A549 (cell line): ENCODE results near the gene PRKG1. TPM values are rescaled to one million over a fixed set of nuclear protein-coding genes. Genes with fewer than 3 reads are reported as not detected.

Experiments used
- ATAC-seq, 2 experiments: fragments of 200-7000 bp in 1 of 2; fragments of >200 bp in 1 of 2; cut with Nextera tagmentation in 1 of 2; cut with Tn5 transposase in 1 of 2; 3 replicates each; pipeline versions ENCODE4 v1.8.0 to v1.9.1; 2018 to 2020; ENCODE audit warnings: mild to moderate bottlenecking in 1 of 2, moderate library complexity in 1 of 2
- CTCF ChIA-PET: fragments of 300-600 bp; sonication (Branson Sonifier 250); formaldehyde crosslinking; extraction: SDS; loops from one replicate; lab custom pipeline; 2021; ENCODE audit warnings: antibody characterized with exemption, inconsistent platforms; lab: Yijun Ruan, JAX
- POLR2A ChIA-PET: fragments of 350-600 bp; formaldehyde crosslinking; extraction: SDS; loops from one replicate; lab custom pipeline; 2021; ENCODE audit warnings: antibody characterized with exemption, inconsistent platforms; lab: Yijun Ruan, JAX
- DNase-seq, 2 experiments: peaks; one replicate each; pipeline versions ENCODE4 v3.0.0 to v3.0.0-alpha.2; 2011 to 2016; ENCODE audit warnings: low read depth in 1 of 2, low spot score in 1 of 2
- FAIRE-seq: peaks from 2 replicates; lab custom pipeline; 2011; peaks lifted over from hg19 to GRCh38; lab: Jason Lieb, UNC
- H3K27ac ChIP-seq, 2 experiments: fragments of >200 bp; sonication (Bioruptor Twin); formaldehyde crosslinking; 3 replicates each; pipeline ENCODE4 v1.5.1; 2016 to 2017
- H3K4me1 ChIP-seq: fragments of >200 bp; sonication (Bioruptor Twin); formaldehyde crosslinking; 3 replicates; pipeline ENCODE4 v1.6.1; 2016
- H3K4me2 ChIP-seq: fragments of >200 bp; sonication (Bioruptor Twin); formaldehyde crosslinking; 3 replicates; pipeline ENCODE4 v1.6.1; 2016
- H3K4me3 ChIP-seq: fragments of >200 bp; sonication (Bioruptor Twin); formaldehyde crosslinking; 3 replicates; pipeline ENCODE4 v1.5.1; 2016
- H3K9me3 ChIP-seq: fragments of >200 bp; sonication (Bioruptor Twin); formaldehyde crosslinking; 3 replicates; pipeline ENCODE4 v1.6.1; 2016
- ATOH8 ChIP-seq: fragments of 250-450 bp; sonication (Bioruptor Pico); IDR thresholded peaks from 2 replicates; pipeline ENCODE4 v1.5.0; 2020; ENCODE audit warnings: low read depth, mild to moderate bottlenecking, moderate library complexity
- CBX8 ChIP-seq: fragments of 200-600 bp; sonication (generic); IDR thresholded peaks from 2 replicates; pipeline ENCODE4 v1.6.1; 2016
- EHMT2 ChIP-seq: fragments of 200-600 bp; sonication (generic); IDR thresholded peaks from 2 replicates; pipeline ENCODE4 v1.6.1; 2016; ENCODE audit warnings: antibody characterized with exemption, low read depth, mild to moderate bottlenecking, moderate library complexity
- ESRRA ChIP-seq: fragments of 150-350 bp; IDR thresholded peaks from 2 replicates; pipeline ENCODE4 v1.6.1; 2014; ENCODE audit warnings: mild to moderate bottlenecking, low read length, borderline replicate concordance
- FOSB ChIP-seq: fragments of 250-450 bp; sonication (Bioruptor Pico); IDR thresholded peaks from 2 replicates; pipeline ENCODE4 v1.5.0; 2020; ENCODE audit warnings: mild to moderate bottlenecking, moderate library complexity
- FOSL2 ChIP-seq, 2 experiments: fragments of 450-650 bp in 1 of 2; fragments of >200 bp in 1 of 2; sonication (Bioruptor Twin) in 1 of 2; formaldehyde crosslinking; IDR thresholded peaks; 2 replicates each; pipeline versions ENCODE4 v1.5.0 to v1.6.1; 2016 to 2020; ENCODE audit warnings: mild to moderate bottlenecking in 1 of 2, moderate library complexity in 1 of 2
- FOXS1 ChIP-seq: fragments of 250-450 bp; sonication (Bioruptor Pico); IDR thresholded peaks from 2 replicates; pipeline ENCODE4 v1.5.0; 2020; ENCODE audit warnings: mild to moderate bottlenecking, moderate library complexity
- HDAC2 ChIP-seq: fragments of 200-600 bp; sonication (generic); IDR thresholded peaks from 2 replicates; pipeline ENCODE4 v1.6.1; 2016
- HEYL ChIP-seq: fragments of 250-450 bp; sonication (Bioruptor Pico); IDR thresholded peaks from 2 replicates; pipeline ENCODE4 v1.8.0; 2021; ENCODE audit warnings: mild to moderate bottlenecking, moderate library complexity
- HMGXB4 ChIP-seq: fragments of 250-450 bp; sonication (Bioruptor Pico); IDR thresholded peaks from 2 replicates; pipeline ENCODE4 v1.5.0; 2021; ENCODE audit warnings: mild to moderate bottlenecking, moderate library complexity, borderline replicate concordance
- HOXA7 ChIP-seq: fragments of 250-450 bp; sonication (Bioruptor Pico); IDR thresholded peaks from 2 replicates; pipeline ENCODE4 v1.5.0; 2020; ENCODE audit warnings: mild to moderate bottlenecking, moderate library complexity
- JUNB ChIP-seq: fragments of >200 bp; sonication (Bioruptor Twin); formaldehyde crosslinking; IDR thresholded peaks from 2 replicates; pipeline ENCODE4 v1.6.1; 2016
- KDM1A ChIP-seq: fragments of 200-600 bp; sonication (generic); IDR thresholded peaks from 2 replicates; pipeline ENCODE4 v1.6.1; 2016; ENCODE audit warnings: low read depth, mild to moderate bottlenecking
- KDM5A ChIP-seq: fragments of 200-600 bp; sonication (generic); IDR thresholded peaks from 2 replicates; pipeline ENCODE4 v1.6.1; 2016; ENCODE audit warnings: antibody characterized with exemption, mild to moderate bottlenecking
- MAFK ChIP-seq: fragments of 450-650 bp; IDR thresholded peaks from 2 replicates; pipeline ENCODE4 v1.6.1; 2014; ENCODE audit not compliant: partially characterized antibody
- MAX ChIP-seq: IDR thresholded peaks from 2 replicates; pipeline ENCODE4 v1.6.1; 2012
- NFE2L2 ChIP-seq: fragments of 150-350 bp; conservative IDR thresholded peaks from 2 replicates; pipeline ENCODE4 v1.6.1; 2014; ENCODE audit warnings: low read length
- NR3C1 ChIP-seq: fragments of >200 bp; sonication (Bioruptor Twin); formaldehyde crosslinking; IDR thresholded peaks from 3 replicates; pipeline ENCODE4 v1.6.1; 2017
- PBX3 ChIP-seq: IDR thresholded peaks from 2 replicates; pipeline ENCODE4 v1.6.1; 2012
- RARB ChIP-seq: fragments of 250-450 bp; sonication (Bioruptor Pico); IDR thresholded peaks from 2 replicates; pipeline ENCODE4 v1.8.0; 2021; ENCODE audit warnings: mild to moderate bottlenecking, moderate library complexity
- RNF2 ChIP-seq: fragments of 200-600 bp; sonication (generic); IDR thresholded peaks from 2 replicates; pipeline ENCODE4 v1.6.1; 2016; ENCODE audit warnings: low read depth, mild to moderate bottlenecking, antibody characterized with exemption, moderate library complexity, borderline replicate concordance
- SMC3 ChIP-seq: fragments of >200 bp; sonication (Bioruptor Twin); formaldehyde crosslinking; IDR thresholded peaks from 3 replicates; pipeline ENCODE4 v1.6.1; 2018; ENCODE audit warnings: inconsistent platforms
- SREBF2 ChIP-seq: fragments of 450-650 bp; IDR thresholded peaks from 2 replicates; pipeline ENCODE4 v1.6.1; 2014; ENCODE audit warnings: mild to moderate bottlenecking, moderate library complexity
- TFCP2L1 ChIP-seq: fragments of 250-450 bp; sonication (Bioruptor Pico); IDR thresholded peaks from 2 replicates; pipeline ENCODE4 v1.5.0; 2021; ENCODE audit warnings: mild to moderate bottlenecking
- TP53 ChIP-seq: fragments of 250-450 bp; sonication (Bioruptor Pico); IDR thresholded peaks from 2 replicates; pipeline ENCODE4 v1.5.0; 2021; ENCODE audit warnings: mild to moderate bottlenecking, moderate library complexity
- ZC3H11A ChIP-seq: fragments of 450-650 bp; IDR thresholded peaks from 2 replicates; pipeline ENCODE4 v1.6.1; 2014; ENCODE audit warnings: antibody characterized with exemption, mild to moderate bottlenecking
- ZFP36 ChIP-seq: fragments of 450-650 bp; IDR thresholded peaks from 2 replicates; pipeline ENCODE4 v1.6.1; 2014; ENCODE audit warnings: borderline replicate concordance; ENCODE audit not compliant: partially characterized antibody
- ZNF302 ChIP-seq: fragments of 250-450 bp; sonication (Bioruptor Pico); IDR thresholded peaks from 2 replicates; pipeline ENCODE4 v1.9.0; 2021; ENCODE audit warnings: inconsistent platforms, mild to moderate bottlenecking, moderate library complexity
- ZSCAN20 ChIP-seq: fragments of 250-450 bp; sonication (Bioruptor Pico); IDR thresholded peaks from 2 replicates; pipeline ENCODE4 v1.8.0; 2022; ENCODE audit warnings: mild to moderate bottlenecking, moderate library complexity
- WGBS: methylation state at CpG from one replicate; pipeline ENCODE4 v1.1.6; 2017; ENCODE audit errors: missing lambda C conversion rate; 5-methylcytosine and 5-hydroxymethylcytosine counted together
- polyA plus RNA-seq, 4 experiments: library from polyadenylated mRNA; depleted of rRNA in 3 of 4; stranded (reverse); fragments of >200 nt; fragmentation: RNase III in 1 of 4; extraction: RNeasy Plus Mini Kit Qiagen cat#74134 plus additional on column Dnase treatment in 1 of 4; gene quantifications; 2 replicates in 3 of 4; 3 replicates in 1 of 4; pipeline ENCODE4 v1.2.3, GENCODE V29; 2011 to 2017
- TF ChIP-seq, protein P1 (sequence below): fragments of 450-650 bp; IDR thresholded peaks from 2 replicates; pipeline ENCODE4 v1.6.1; 2014; ENCODE audit warnings: antibody characterized with exemption
- TF ChIP-seq, protein P2 (sequence below): fragments of >200 bp; sonication (Bioruptor Twin); formaldehyde crosslinking; IDR thresholded peaks from 2 replicates; pipeline ENCODE4 v1.6.1; 2016
- TF ChIP-seq, protein P3 (sequence below): fragments of >200 bp; sonication (Bioruptor Twin); formaldehyde crosslinking; IDR thresholded peaks from 3 replicates; pipeline ENCODE4 v1.6.1; 2016

The PRKG1 gene
- polyA plus RNA-seq, 2 of the 4 experiments (the other 2 are of a cell fraction) = not detected

GRCh38 chr10:51269821-51270220, 195.5 kb downstream of the PRKG1 start:
- no peak overlapping the region for H3K27ac ChIP-seq
- H3K9me3 ChIP-seq = no peaks in the 10 kb centered on the region
- TF ChIP-seq SMC3 = no peak
- TF ChIP-seq HMGXB4 (CRISPR knock-in tag) = no peak
- TF ChIP-seq RNF2 = no peak
- no peak for TF ChIP-seq EHMT2
- TF ChIP-seq ATOH8 (CRISPR knock-in tag) = no peak
- TF ChIP-seq, protein P1, sequence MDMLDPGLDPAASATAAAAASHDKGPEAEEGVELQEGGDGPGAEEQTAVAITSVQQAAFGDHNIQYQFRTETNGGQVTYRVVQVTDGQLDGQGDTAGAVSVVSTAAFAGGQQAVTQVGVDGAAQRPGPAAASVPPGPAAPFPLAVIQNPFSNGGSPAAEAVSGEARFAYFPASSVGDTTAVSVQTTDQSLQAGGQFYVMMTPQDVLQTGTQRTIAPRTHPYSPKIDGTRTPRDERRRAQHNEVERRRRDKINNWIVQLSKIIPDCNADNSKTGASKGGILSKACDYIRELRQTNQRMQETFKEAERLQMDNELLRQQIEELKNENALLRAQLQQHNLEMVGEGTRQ = no peak
- no peak for TF ChIP-seq KDM5A
- no peak for TF ChIP-seq CBX8
- no peak for TF ChIP-seq FOXS1
- TF ChIP-seq FOSL2 (IDR thresholded peaks at IDR 0.05) = no peak
- no peak for TF ChIP-seq FOSL2 (CRISPR knock-in tag; IDR thresholded peaks at IDR 0.05)
- no peak for TF ChIP-seq MAFK
- TF ChIP-seq, protein P2, sequence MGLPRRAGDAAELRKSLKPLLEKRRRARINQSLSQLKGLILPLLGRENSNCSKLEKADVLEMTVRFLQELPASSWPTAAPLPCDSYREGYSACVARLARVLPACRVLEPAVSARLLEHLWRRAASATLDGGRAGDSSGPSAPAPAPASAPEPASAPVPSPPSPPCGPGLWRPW = no peak
- TF ChIP-seq ESRRA = no peak
- TF ChIP-seq MAX = no peak
- no peak for TF ChIP-seq FOSB
- no peak for TF ChIP-seq HEYL (CRISPR knock-in tag)
- TF ChIP-seq JUNB = no peak
- no peak for TF ChIP-seq ZSCAN20 (CRISPR knock-in tag)
- no peak for TF ChIP-seq TFCP2L1 (CRISPR knock-in tag)
- TF ChIP-seq HOXA7 (CRISPR knock-in tag) = no peak
- POLR2A ChIA-PET = no interaction called here
- CTCF ChIA-PET = no interaction called here
- FAIRE-seq (no peak), ATAC-seq (no peak), DNase-seq (no peak)
- H3K4me1 ChIP-seq = no peaks in the 10 kb centered on the region
- H3K4me2 ChIP-seq = no peak overlapping the region
- H3K4me3 ChIP-seq = no peak overlapping the region

- Histone ChIP-seq H3K27ac (no peak overlapping the region), H3K4me2 (no peak overlapping the region), H3K4me3 (no peak overlapping the region), H3K9me3 (no peaks in the 10 kb centered on the region), H3K4me1 (no peaks in the 10 kb centered on the region)
- no peak for TF ChIP-seq RNF2
- TF ChIP-seq ZFP36 = no peak
- TF ChIP-seq ZC3H11A = no peak
- TF ChIP-seq HDAC2 = no peak
- TF ChIP-seq, protein P3, sequence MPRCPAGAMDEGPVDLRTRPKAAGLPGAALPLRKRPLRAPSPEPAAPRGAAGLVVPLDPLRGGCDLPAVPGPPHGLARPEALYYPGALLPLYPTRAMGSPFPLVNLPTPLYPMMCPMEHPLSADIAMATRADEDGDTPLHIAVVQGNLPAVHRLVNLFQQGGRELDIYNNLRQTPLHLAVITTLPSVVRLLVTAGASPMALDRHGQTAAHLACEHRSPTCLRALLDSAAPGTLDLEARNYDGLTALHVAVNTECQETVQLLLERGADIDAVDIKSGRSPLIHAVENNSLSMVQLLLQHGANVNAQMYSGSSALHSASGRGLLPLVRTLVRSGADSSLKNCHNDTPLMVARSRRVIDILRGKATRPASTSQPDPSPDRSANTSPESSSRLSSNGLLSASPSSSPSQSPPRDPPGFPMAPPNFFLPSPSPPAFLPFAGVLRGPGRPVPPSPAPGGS = no peak
- no peak for TF ChIP-seq PBX3
- TF ChIP-seq KDM5A = no peak
- TF ChIP-seq NR3C1 = no peak
- no peak for TF ChIP-seq KDM1A
- TF ChIP-seq, protein P1 = no peak
- no peak for TF ChIP-seq RARB
- TF ChIP-seq SREBF2 = no peak
- TF ChIP-seq ESRRA = no peak
- TF ChIP-seq SMC3 = no peak
- no peak for TF ChIP-seq TP53
- no peak for TF ChIP-seq NFE2L2
- TF ChIP-seq ZNF302 (CRISPR knock-in tag) = no peak
- TF ChIP-seq, protein P2 = no peak
- WGBS = 26% methylated on average over 2 of the region's 2 CpGs
- POLR2A ChIA-PET = no interaction called here
- CTCF ChIA-PET = no interaction called here
- ATAC-seq (no peak), FAIRE-seq (no peak), DNase-seq (no peak)
Observed at GRCh38 chr10:51270936-51271530, 196.7 kb downstream of the PRKG1 start.
